CD8-positive, alpha-beta memory T cell (primary cell): Measurements from ENCODE around the gene UGCG. TPM values are rescaled to one million over a fixed set of nuclear protein-coding genes. Genes with fewer than 3 reads are reported as not detected.

Experiments
- CTCF ChIA-PET: fragments of 350-600 bp; sonication (Branson Sonifier 250); formaldehyde crosslinking; loops from one replicate; lab custom pipeline; 2021; ENCODE audit warnings: antibody characterized with exemption; lab: Charles Lee
- POLR2A ChIA-PET: fragments of 350-600 bp; sonication (Branson Sonifier 250); formaldehyde crosslinking; loops from one replicate; lab custom pipeline; 2021; ENCODE audit warnings: antibody characterized with exemption; lab: Charles Lee
- DNase-seq, 5 donors: peaks; one replicate each; pipeline versions ENCODE4 v3.0.0 to v3.0.0-alpha.2; 2020 to 2022; ENCODE audit warnings: mixed read lengths in 1 of 5
- H3K27ac ChIP-seq: one replicate; pipeline ENCODE4 v1.7.0; 2013; ENCODE audit warnings: low read depth, mild to moderate bottlenecking, low read length, moderate library complexity
- H3K27me3 ChIP-seq: 2 replicates; pipeline ENCODE4 v1.7.0; 2013; ENCODE audit warnings: low read length, mild to moderate bottlenecking; ENCODE audit not compliant: insufficient read depth, poor library complexity, severe bottlenecking
- H3K36me3 ChIP-seq: 2 replicates; pipeline ENCODE4 v1.7.0; 2013; ENCODE audit warnings: mild to moderate bottlenecking, low read length, moderate library complexity; ENCODE audit not compliant: insufficient read depth
- H3K4me1 ChIP-seq: 2 replicates; pipeline ENCODE4 v1.7.0; 2013; ENCODE audit warnings: mild to moderate bottlenecking, low read length, moderate library complexity; ENCODE audit not compliant: insufficient read depth
- H3K4me3 ChIP-seq: 2 replicates; pipeline ENCODE4 v1.7.0; 2013; ENCODE audit warnings: mild to moderate bottlenecking, low read length
- H3K9me3 ChIP-seq: 2 replicates; pipeline ENCODE4 v1.7.0; 2013; ENCODE audit warnings: mild to moderate bottlenecking, low read length
- H3K27ac Mint-ChIP-seq, 8 donors: one replicate each; pipeline ENCODE4 v1.8.0; 2020 to 2021; ENCODE audit warnings: mixed read lengths in 8 of 8, mild to moderate bottlenecking in 6 of 8, inconsistent platforms in 3 of 8, moderate library complexity in 3 of 8
- H3K27me3 Mint-ChIP-seq, 2 donors: one replicate each; pipeline ENCODE4 v1.8.0; 2020 to 2021; ENCODE audit warnings: mixed read lengths in 2 of 2, mild to moderate bottlenecking in 1 of 2, moderate library complexity in 1 of 2
- H3K36me3 Mint-ChIP-seq, 3 donors: one replicate each; pipeline ENCODE4 v1.8.0; 2020 to 2021; ENCODE audit warnings: mixed read lengths in 3 of 3, inconsistent platforms in 1 of 3, mild to moderate bottlenecking in 1 of 3
- H3K4me1 Mint-ChIP-seq, 3 donors: one replicate each; pipeline ENCODE4 v1.8.0; 2020 to 2021; ENCODE audit warnings: mixed read lengths in 3 of 3, inconsistent platforms in 1 of 3, mild to moderate bottlenecking in 1 of 3
- H3K4me3 Mint-ChIP-seq, 7 donors: one replicate each; pipeline ENCODE4 v1.8.0; 2020 to 2021; ENCODE audit warnings: mixed read lengths in 7 of 7, mild to moderate bottlenecking in 6 of 7, moderate library complexity in 4 of 7, inconsistent platforms in 2 of 7
- H3K9me3 Mint-ChIP-seq, 5 donors: one replicate each; pipeline ENCODE4 v1.8.0; 2020 to 2022; ENCODE audit warnings: mixed read lengths in 5 of 5, mild to moderate bottlenecking in 3 of 5, moderate library complexity in 2 of 5, inconsistent platforms in 1 of 5
- polyA plus RNA-seq: library from polyadenylated mRNA; unstranded; fragments of 300-500 nt; fragmentation: Illumina TruSeq; gene quantifications from one replicate; pipeline ENCODE4 v1.2.3, GENCODE V29; 2021
- total RNA-seq, 2 experiments: library from RNA; stranded (reverse); gene quantifications; one replicate each; pipeline ENCODE4 v1.2.3, GENCODE V29; 2021

The UGCG gene
- total and polyA plus RNA-seq, 3 experiments from 2014 or later = 13.1 to 23.2 (median 20.4) TPM

DNA sequence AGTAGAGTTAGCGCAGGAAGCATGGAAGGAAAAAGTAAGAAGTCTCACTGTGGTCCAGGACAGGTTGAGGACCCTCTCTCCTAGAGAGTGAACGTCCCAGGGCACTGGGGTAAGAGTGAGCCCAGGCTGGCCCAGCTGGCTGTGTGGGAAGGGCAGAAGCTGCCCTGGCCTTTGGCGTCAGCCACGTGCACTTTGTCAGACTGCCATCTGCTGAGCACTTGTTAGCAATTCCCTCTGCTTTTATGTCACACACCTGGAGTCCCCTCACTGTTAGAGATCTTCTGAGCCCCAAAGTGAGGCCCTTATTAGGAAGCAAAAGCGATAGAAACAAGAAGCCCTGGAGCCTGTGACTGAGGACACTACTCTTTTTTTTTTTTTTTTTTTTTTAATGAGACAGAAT is 79.1 kb downstream of the UGCG start:
- H3K27ac Mint-ChIP-seq = peak overlapping the region in 2 of 8 donors; percentile 57
- no peaks in the 10 kb centered on the region for H3K36me3 Mint-ChIP-seq
- H3K27me3 ChIP-seq = no peaks in the 10 kb centered on the region
- peaks cover 0 to 5% (median 2%) of the 10 kb centered on the region in 3 donors for H3K4me1 Mint-ChIP-seq
- no peak overlapping the region for H3K4me3 ChIP-seq
- ChIA-PET CTCF (interaction anchor here (1.1 kb wide), 1 partner anchor 14 kb away, joined by 4 read pairs; no protein-coding TSS in a partner anchor), POLR2A (no interaction called here)
- no peaks in the 10 kb centered on the region for H3K9me3 Mint-ChIP-seq
- H3K36me3 ChIP-seq = no peaks in the 10 kb centered on the region
- no peaks in the 10 kb centered on the region for H3K9me3 ChIP-seq
- DNase-seq = no peak
- no peak overlapping the region for H3K4me3 Mint-ChIP-seq
- H3K27ac ChIP-seq = no peak overlapping the region
- no peaks in the 10 kb centered on the region for H3K27me3 Mint-ChIP-seq
- H3K4me1 ChIP-seq = no peaks in the 10 kb centered on the region

DNA sequence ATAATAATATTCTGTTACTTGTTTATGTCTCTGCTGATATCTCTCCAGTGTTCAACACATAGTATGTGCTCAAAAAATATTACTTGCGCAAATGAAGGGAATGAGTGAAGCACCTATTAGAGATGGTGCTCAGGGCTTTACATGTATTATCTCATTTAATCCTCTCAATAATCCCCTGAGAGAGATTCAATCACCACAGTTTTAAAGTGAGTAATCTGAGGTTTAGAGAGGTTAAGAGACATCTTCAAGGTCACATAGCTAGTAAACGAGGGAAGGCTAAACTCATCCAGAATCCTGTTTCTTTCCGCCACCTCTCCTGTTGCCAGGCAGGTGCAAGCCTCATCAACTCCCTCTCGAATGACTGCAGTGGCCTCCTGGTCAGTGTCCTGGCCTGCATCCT is 82.0 kb downstream of the UGCG start:
- no peak for DNase-seq
- Histone ChIP-seq H3K27me3 (no peaks in the 10 kb centered on the region), H3K9me3 (no peaks in the 10 kb centered on the region), H3K4me3 (no peak overlapping the region), H3K36me3 (no peaks in the 10 kb centered on the region), H3K4me1 (peaks cover 4% of the 10 kb centered on the region), H3K27ac (no peak overlapping the region)
- Mint-ChIP-seq H3K36me3 (no peaks in the 10 kb centered on the region), H3K27me3 (no peaks in the 10 kb centered on the region), H3K9me3 (no peaks in the 10 kb centered on the region), H3K4me3 (no peak overlapping the region), H3K27ac (no peak overlapping the region), H3K4me1 (peaks cover 9 to 18% (median 12%) of the 10 kb centered on the region in 3 donors)
- POLR2A ChIA-PET = no interaction called here
- CTCF ChIA-PET = no interaction called here

DNA sequence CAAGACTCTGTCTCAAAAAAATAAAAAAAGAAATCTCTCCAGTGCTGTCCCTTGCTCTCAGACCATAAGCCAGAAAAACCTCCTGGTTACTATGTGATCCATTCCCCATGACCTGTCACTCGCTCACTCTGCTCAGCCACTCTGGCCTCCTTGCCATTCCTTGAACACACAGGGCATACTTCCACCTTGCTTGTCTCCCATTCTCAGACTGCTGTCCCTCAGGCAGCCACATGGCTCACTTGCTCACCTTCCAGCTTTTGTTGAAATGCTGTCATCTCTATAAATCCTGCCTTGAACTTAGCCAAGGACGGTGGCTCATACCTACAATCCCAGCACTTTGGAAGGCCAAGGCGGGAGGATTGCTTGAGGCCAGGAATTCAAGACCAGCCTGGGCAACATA is 82.9 kb downstream of the UGCG start:
- H3K9me3 Mint-ChIP-seq = no peaks in the 10 kb centered on the region
- H3K27ac Mint-ChIP-seq = no peak overlapping the region
- no peak for DNase-seq
- POLR2A ChIA-PET = no interaction called here
- CTCF ChIA-PET = no interaction called here
- H3K36me3 ChIP-seq = no peaks in the 10 kb centered on the region
- no peaks in the 10 kb centered on the region for H3K27me3 ChIP-seq
- no peak overlapping the region for H3K4me3 ChIP-seq
- no peaks in the 10 kb centered on the region for H3K9me3 ChIP-seq
- H3K4me3 Mint-ChIP-seq = no peak overlapping the region
- H3K36me3 Mint-ChIP-seq = no peaks in the 10 kb centered on the region
- peaks cover 16 to 26% (median 19%) of the 10 kb centered on the region in 3 donors for H3K4me1 Mint-ChIP-seq
- no peaks in the 10 kb centered on the region for H3K27me3 Mint-ChIP-seq
- H3K27ac ChIP-seq = no peak overlapping the region
- peaks cover 9% of the 10 kb centered on the region for H3K4me1 ChIP-seq

DNA sequence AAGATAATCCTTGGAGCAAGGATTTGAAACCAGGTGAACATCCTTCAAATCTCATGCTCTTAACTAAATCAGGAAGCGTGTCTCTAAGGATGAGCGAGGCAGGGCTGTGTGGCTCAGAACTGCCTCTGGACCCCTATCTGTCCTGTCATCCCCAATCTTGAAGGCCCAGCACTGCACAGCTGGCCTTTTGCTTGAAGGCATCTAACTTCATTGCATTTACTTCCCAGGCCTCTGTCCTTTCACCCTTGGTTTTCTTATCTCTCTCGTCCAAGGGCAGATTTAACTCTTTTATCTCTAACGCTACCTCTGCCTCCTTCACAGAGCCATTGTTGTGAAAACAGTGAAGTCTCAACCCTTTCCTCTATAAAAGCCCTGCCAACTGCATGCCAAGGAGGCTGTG is 83.8 kb downstream of the UGCG start:
- ChIA-PET CTCF (no interaction called here), POLR2A (no interaction called here)
- Histone ChIP-seq H3K27me3 (no peaks in the 10 kb centered on the region), H3K27ac (no peak overlapping the region), H3K36me3 (no peaks in the 10 kb centered on the region), H3K4me1 (peaks cover 15% of the 10 kb centered on the region), H3K4me3 (no peak overlapping the region), H3K9me3 (no peaks in the 10 kb centered on the region)
- H3K4me1 Mint-ChIP-seq = peaks cover 24 to 32% (median 26%) of the 10 kb centered on the region in 3 donors
- H3K9me3 Mint-ChIP-seq = no peaks in the 10 kb centered on the region
- no peak for DNase-seq
- no peak overlapping the region for H3K4me3 Mint-ChIP-seq
- H3K36me3 Mint-ChIP-seq = no peaks in the 10 kb centered on the region
- no peak overlapping the region for H3K27ac Mint-ChIP-seq
- no peaks in the 10 kb centered on the region for H3K27me3 Mint-ChIP-seq

DNA sequence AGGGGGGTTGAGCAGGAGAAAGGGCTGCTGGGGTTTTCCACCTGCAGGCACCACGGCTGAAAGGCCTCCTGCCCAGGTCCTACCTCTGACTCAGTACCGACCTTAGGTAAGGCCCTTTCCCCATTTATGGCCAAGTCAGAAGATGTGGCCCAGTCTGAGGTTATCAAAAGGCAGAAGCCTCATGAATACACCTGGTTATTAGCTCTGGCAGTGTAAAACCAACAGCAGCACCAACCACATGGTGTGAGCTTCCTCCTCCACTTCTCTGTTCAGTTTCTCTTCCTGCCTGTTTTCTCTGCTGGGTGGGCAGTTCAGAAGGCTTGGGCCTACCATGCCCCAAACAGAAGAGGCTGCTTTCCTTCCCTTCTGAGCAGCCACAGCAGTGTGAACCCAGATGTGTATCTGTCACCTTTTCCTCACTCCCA is 86.9 kb downstream of the UGCG start:
- H3K4me3 Mint-ChIP-seq = peak overlapping the region in 3 of 7 donors; percentile 42 to 67 (median 47)
- H3K27ac ChIP-seq = no peak overlapping the region
- no peaks in the 10 kb centered on the region for H3K9me3 ChIP-seq
- POLR2A ChIA-PET = no interaction called here
- H3K36me3 ChIP-seq = no peaks in the 10 kb centered on the region
- H3K4me1 Mint-ChIP-seq = peaks cover 39 to 46% (median 43%) of the 10 kb centered on the region in 3 donors
- no peak for DNase-seq
- CTCF ChIA-PET = no interaction called here
- peaks cover 20% of the 10 kb centered on the region for H3K4me1 ChIP-seq
- H3K9me3 Mint-ChIP-seq = no peaks in the 10 kb centered on the region
- H3K36me3 Mint-ChIP-seq = no peaks in the 10 kb centered on the region
- H3K4me3 ChIP-seq = no peak overlapping the region
- peak overlapping the region in 5 of 8 donors; percentile 24 to 83 (median 71) for H3K27ac Mint-ChIP-seq
- H3K27me3 ChIP-seq = no peaks in the 10 kb centered on the region
- H3K27me3 Mint-ChIP-seq = no peaks in the 10 kb centered on the region

DNA sequence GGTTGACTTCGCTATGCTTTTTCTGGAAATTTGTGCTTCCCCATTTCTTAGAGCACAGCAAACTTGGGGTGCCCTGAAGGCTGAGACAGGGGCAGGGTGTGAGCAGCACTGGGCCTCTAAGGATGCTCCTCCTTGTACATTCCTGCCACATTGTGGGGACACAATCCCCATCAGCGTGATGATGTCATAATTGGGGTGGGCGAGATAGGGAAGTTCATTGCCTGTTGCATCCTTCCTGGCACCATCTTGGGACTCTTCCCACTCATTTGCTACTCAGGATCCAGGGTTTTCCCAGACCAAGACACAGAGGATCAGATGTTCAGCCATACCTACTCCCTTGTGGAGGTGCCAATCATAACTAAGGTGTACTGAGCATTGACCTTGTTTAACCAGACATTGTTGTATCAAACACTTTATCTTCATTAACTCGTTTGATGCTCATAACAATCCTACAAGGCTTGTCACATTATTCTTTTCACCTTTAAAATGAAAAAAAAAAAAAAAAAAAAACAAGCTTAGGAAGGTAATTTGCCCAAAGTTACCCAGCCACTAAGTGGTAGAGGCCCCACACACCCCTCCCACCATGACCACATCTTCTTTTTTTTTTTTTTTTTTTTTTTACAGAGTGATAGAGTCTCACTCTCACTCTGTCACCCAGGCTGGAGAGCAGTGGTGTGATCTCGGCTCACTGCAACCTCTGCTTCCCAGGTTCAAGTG is 87.6 kb downstream of the UGCG start:
- Mint-ChIP-seq H3K4me3 (peak overlapping the region in 3 of 7 donors; percentile 7 to 67 (median 30)), H3K36me3 (no peaks in the 10 kb centered on the region), H3K27ac (peak overlapping the region in 3 of 8 donors; percentile 17 to 43 (median 37)), H3K9me3 (no peaks in the 10 kb centered on the region), H3K4me1 (peaks cover 39 to 46% (median 43%) of the 10 kb centered on the region in 3 donors), H3K27me3 (no peaks in the 10 kb centered on the region)
- Histone ChIP-seq H3K27ac (no peak overlapping the region), H3K36me3 (no peaks in the 10 kb centered on the region), H3K27me3 (no peaks in the 10 kb centered on the region), H3K4me3 (no peak overlapping the region), H3K9me3 (no peaks in the 10 kb centered on the region), H3K4me1 (peaks cover 20% of the 10 kb centered on the region)
- ChIA-PET POLR2A (no interaction called here), CTCF (no interaction called here)
- DNase-seq = no peak

Other genes starting within 250 kb of the UGCG start
- 10 to 100 TPM; 21.9 to 25.1 TPM for gene GNG10, start 235.2 kb upstream of the UGCG start, total RNA-seq
- 22.9 TPM for gene GNG10, start 235.2 kb upstream of the UGCG start, polyA plus RNA-seq
- gene SHOC1, start 101.9 kb upstream of the UGCG start, total RNA-seq = not detected
- gene SHOC1, start 101.9 kb upstream of the UGCG start, polyA plus RNA-seq = not detected